ENCODE data around the gene C12orf42. TPM values are rescaled to one million over a fixed set of nuclear protein-coding genes. Genes with fewer than 3 reads are reported as not detected.

The C12orf42 gene
- total RNA-seq, 1 donor from 2014 or later: not detected

GRCh38 chr12:103392722-103393121, 103.0 kb downstream of the C12orf42 start:
- TF ChIP-seq, protein P1, sequence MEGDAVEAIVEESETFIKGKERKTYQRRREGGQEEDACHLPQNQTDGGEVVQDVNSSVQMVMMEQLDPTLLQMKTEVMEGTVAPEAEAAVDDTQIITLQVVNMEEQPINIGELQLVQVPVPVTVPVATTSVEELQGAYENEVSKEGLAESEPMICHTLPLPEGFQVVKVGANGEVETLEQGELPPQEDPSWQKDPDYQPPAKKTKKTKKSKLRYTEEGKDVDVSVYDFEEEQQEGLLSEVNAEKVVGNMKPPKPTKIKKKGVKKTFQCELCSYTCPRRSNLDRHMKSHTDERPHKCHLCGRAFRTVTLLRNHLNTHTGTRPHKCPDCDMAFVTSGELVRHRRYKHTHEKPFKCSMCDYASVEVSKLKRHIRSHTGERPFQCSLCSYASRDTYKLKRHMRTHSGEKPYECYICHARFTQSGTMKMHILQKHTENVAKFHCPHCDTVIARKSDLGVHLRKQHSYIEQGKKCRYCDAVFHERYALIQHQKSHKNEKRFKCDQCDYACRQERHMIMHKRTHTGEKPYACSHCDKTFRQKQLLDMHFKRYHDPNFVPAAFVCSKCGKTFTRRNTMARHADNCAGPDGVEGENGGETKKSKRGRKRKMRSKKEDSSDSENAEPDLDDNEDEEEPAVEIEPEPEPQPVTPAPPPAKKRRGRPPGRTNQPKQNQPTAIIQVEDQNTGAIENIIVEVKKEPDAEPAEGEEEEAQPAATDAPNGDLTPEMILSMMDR (IDR thresholded peaks at IDR 0.05; ENCODE audit: partially characterized antibody, unreplicated experiment): no peak
- Mint-ChIP-seq H3K9me3 (ENCODE audit: unreplicated experiment) (peaks cover 3% of the 10 kb centered on the region), H3K36me3 (ENCODE audit: unreplicated experiment) (no peaks in the 10 kb centered on the region), H3K4me1 (ENCODE audit: low read depth, unreplicated experiment) (peaks cover 17% of the 10 kb centered on the region), H3K27ac (ENCODE audit: unreplicated experiment) (no peak overlapping the region), H3K27me3 (ENCODE audit: unreplicated experiment) (no peaks in the 10 kb centered on the region), H3K4me3 (ENCODE audit: unreplicated experiment) (no peak overlapping the region)
- no peak for DNase-seq

GRCh38 chr12:103391103-103391502, 104.7 kb downstream of the C12orf42 start:
- Mint-ChIP-seq H3K27me3 (ENCODE audit: unreplicated experiment) (no peaks in the 10 kb centered on the region), H3K36me3 (ENCODE audit: unreplicated experiment) (no peaks in the 10 kb centered on the region), H3K4me1 (ENCODE audit: low read depth, unreplicated experiment) (peaks cover 17% of the 10 kb centered on the region), H3K27ac (ENCODE audit: unreplicated experiment) (no peak overlapping the region), H3K4me3 (ENCODE audit: unreplicated experiment) (no peak overlapping the region), H3K9me3 (ENCODE audit: unreplicated experiment) (peaks cover 3% of the 10 kb centered on the region)
- DNase-seq: no peak
- TF ChIP-seq, protein P1 (IDR thresholded peaks at IDR 0.05; ENCODE audit: partially characterized antibody, unreplicated experiment): no peak

DNA sequence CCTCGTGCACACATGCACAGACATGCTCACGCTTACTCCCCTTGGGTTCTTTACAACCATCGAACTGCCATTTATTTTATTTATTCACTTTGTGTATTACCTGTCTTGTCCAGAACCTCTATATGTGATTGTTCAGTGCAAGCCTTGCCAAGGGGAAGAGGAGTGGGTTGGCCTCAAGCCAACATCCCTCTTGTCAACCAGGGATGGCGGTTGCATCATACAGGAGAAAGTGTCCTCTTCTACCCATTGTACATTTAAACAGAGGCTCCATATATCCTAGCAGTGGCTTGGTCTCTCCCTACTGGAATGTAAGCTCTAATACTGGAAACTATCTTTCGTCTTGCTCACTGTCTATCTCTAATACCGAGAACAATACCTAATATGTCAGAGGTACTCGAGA, 108.4 kb downstream of the C12orf42 start:
- no peaks in the 10 kb centered on the region for H3K27me3 Mint-ChIP-seq (ENCODE audit: unreplicated experiment)
- H3K27ac Mint-ChIP-seq (ENCODE audit: unreplicated experiment): no peak overlapping the region
- no peaks in the 10 kb centered on the region for H3K36me3 Mint-ChIP-seq (ENCODE audit: unreplicated experiment)
- peaks cover 6% of the 10 kb centered on the region for H3K4me1 Mint-ChIP-seq (ENCODE audit: low read depth, unreplicated experiment)
- TF ChIP-seq, protein P1 (IDR thresholded peaks at IDR 0.05; ENCODE audit: partially characterized antibody, unreplicated experiment): no peak
- DNase-seq: no peak
- H3K9me3 Mint-ChIP-seq (ENCODE audit: unreplicated experiment): no peaks in the 10 kb centered on the region
- no peak overlapping the region for H3K4me3 Mint-ChIP-seq (ENCODE audit: unreplicated experiment)

DNA sequence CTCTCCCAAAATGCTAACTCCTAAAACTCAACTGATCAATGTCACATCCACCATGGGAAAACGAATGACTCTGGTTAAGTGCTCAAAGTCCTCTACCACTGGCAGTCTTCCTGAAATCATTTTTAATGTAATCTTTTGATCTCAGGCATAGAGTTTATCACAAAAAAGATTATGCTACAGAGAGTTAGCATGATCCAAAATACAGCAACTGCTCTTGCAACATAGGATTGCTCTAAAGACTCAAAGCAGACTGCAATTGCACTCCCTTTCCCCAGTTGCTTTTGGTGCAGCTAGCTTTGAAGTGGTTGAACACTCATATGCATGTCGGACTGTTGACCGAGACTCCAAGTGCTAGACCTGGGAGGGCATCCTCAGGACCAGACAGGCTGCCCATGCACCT, 109.3 kb downstream of the C12orf42 start:
- DNase-seq: no peak
- TF ChIP-seq, protein P1 (IDR thresholded peaks at IDR 0.05; ENCODE audit: partially characterized antibody, unreplicated experiment): no peak
- Mint-ChIP-seq H3K4me3 (ENCODE audit: unreplicated experiment) (no peak overlapping the region), H3K9me3 (ENCODE audit: unreplicated experiment) (no peaks in the 10 kb centered on the region), H3K27me3 (ENCODE audit: unreplicated experiment) (no peaks in the 10 kb centered on the region), H3K27ac (ENCODE audit: unreplicated experiment) (no peak overlapping the region), H3K4me1 (ENCODE audit: low read depth, unreplicated experiment) (peaks cover 6% of the 10 kb centered on the region), H3K36me3 (ENCODE audit: unreplicated experiment) (no peaks in the 10 kb centered on the region)

DNA sequence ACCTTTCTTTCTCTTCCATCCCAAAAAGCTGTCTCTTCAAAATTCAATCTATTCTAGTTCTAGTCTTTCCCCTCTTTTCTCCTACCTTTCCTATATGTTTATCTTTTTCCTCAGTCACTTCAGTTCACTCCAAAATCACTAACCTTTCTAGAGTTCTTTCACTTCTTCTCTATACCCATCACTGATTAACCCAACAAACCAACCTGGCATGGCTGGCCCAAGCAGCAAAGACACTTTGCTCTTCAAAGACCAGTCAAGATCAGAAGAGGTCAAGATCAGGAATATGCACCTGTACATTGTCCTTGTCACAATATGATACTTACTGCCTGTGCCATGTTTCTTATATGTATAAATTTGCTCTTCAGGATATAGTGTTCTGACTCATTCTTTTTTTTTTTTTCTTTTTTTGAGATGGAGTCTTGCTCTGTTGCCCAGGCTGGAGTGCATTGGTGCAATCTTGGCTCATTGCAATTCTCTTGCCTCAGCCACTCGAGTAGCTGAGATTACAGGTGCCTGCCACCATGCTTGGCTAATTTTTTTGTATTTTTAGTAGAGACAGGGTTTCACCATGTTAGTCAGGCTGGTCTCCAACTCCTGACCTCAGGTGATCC, 112.9 kb downstream of the C12orf42 start:
- H3K27me3 Mint-ChIP-seq (ENCODE audit: unreplicated experiment): no peaks in the 10 kb centered on the region
- no peak for DNase-seq
- H3K36me3 Mint-ChIP-seq (ENCODE audit: unreplicated experiment): no peaks in the 10 kb centered on the region
- no peaks in the 10 kb centered on the region for H3K9me3 Mint-ChIP-seq (ENCODE audit: unreplicated experiment)
- no peaks in the 10 kb centered on the region for H3K4me1 Mint-ChIP-seq (ENCODE audit: low read depth, unreplicated experiment)
- H3K4me3 Mint-ChIP-seq (ENCODE audit: unreplicated experiment): no peak overlapping the region
- TF ChIP-seq, protein P1 (IDR thresholded peaks at IDR 0.05; ENCODE audit: partially characterized antibody, unreplicated experiment): no peak
- H3K27ac Mint-ChIP-seq (ENCODE audit: unreplicated experiment): no peak overlapping the region
